Measurements from ENCODE around the gene ACOX3.
"Not testable (repeated sequence)": the region's sequence is repeated elsewhere in the genome, so short reads cannot be mapped to it uniquely, and the experiment has no call there.

ACOX3 gene

GRCh38 chr4:8403173-8403753 is 37.3 kb downstream of the ACOX3 start:
- DNase-seq, result peak; percentile 14 to 25

GRCh38 chr4:8402640-8403039 is 37.9 kb downstream of the ACOX3 start:
- DNase-seq, result no peak

- no peak for DNase-seq
Observed at GRCh38 chr4:8402181-8402597, 38.3 kb downstream of the ACOX3 start.

- DNase-seq, result no peak
Observed at GRCh38 chr4:8401665-8402064, 38.9 kb downstream of the ACOX3 start.

- DNase-seq, result no peak
Observed at GRCh38 chr4:8400632-8401325, 39.7 kb downstream of the ACOX3 start.

- DNase-seq, result no peak
Observed at GRCh38 chr4:8399298-8399697, 41.2 kb downstream of the ACOX3 start.

- no peak for DNase-seq
Observed at GRCh38 chr4:8398347-8398746, 42.2 kb downstream of the ACOX3 start.

GRCh38 chr4:8396762-8397406 is 43.6 kb downstream of the ACOX3 start:
- DNase-seq, result no peak

- no peak for DNase-seq
Observed at GRCh38 chr4:8395504-8396296, 44.8 kb downstream of the ACOX3 start.

GRCh38 chr4:8394806-8395205 is 45.7 kb downstream of the ACOX3 start:
- no peak for DNase-seq

- no peak for DNase-seq
Observed at GRCh38 chr4:8394061-8394519, 46.4 kb downstream of the ACOX3 start.

GRCh38 chr4:8393593-8394038 is 46.9 kb downstream of the ACOX3 start:
- no peak for DNase-seq

- no peak for DNase-seq
Observed at GRCh38 chr4:8392591-8393190, 47.8 kb downstream of the ACOX3 start.

GRCh38 chr4:8391972-8392371 is 48.6 kb downstream of the ACOX3 start:
- no peak for DNase-seq

GRCh38 chr4:8391071-8391470 is 49.5 kb downstream of the ACOX3 start:
- no peak for DNase-seq

- DNase-seq, result no peak
Observed at GRCh38 chr4:8390577-8390976, 49.9 kb downstream of the ACOX3 start.

- no peak for DNase-seq
Observed at GRCh38 chr4:8388528-8388870, 52.0 kb downstream of the ACOX3 start.

GRCh38 chr4:8387615-8388527 is 52.7 kb downstream of the ACOX3 start:
- no peak for DNase-seq

- no peak for DNase-seq
Observed at GRCh38 chr4:8387194-8387593, 53.3 kb downstream of the ACOX3 start.

- DNase-seq, result no peak
Observed at GRCh38 chr4:8386731-8387130, 53.8 kb downstream of the ACOX3 start.

GRCh38 chr4:8386131-8386530 is 54.4 kb downstream of the ACOX3 start:
- DNase-seq, result not testable (repeated sequence)

GRCh38 chr4:8385611-8386010 is 54.9 kb downstream of the ACOX3 start:
- no peak for DNase-seq
